ENCODE measurements around the gene ACVRL1. TPM values are rescaled to one million over a fixed set of nuclear protein-coding genes. Genes with fewer than 3 reads are reported as not detected.

ACVRL1 gene
- total and polyA plus RNA-seq, 5 experiments from 2014 or later: not detected

DNA sequence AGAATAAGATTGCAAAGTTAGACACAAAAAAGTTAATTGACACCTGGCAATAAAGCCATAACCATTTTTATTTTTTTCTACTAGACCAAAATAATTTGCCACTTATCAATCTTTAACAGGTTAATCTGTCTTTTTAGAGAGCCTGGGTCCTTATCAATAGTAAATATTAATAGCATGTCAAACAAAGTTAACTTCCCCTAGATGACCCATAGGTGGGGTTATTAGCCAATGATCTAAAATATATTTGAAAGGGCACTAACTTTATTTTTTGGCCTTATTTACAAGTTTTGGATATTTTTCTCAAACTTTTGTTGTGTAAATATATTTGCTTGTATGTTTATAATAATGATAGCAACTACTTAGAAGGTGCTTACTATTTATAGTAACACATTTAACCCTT is 15.5 kb upstream of the ACVRL1 start:
- DNase-seq (no peak), ATAC-seq (no peak)
- H3K27me3 Mint-ChIP-seq: peaks cover 2 to 7% (median 6%) of the 10 kb centered on the region in 5 donors
- no peak overlapping the region for H3K4me3 Mint-ChIP-seq
- H3K4me1 Mint-ChIP-seq: peaks cover 0 to 2% (median 0%) of the 10 kb centered on the region in 4 donors
- POLR2A ChIA-PET: no interaction called here
- no peak overlapping the region for H3K27ac Mint-ChIP-seq
- no peaks in the 10 kb centered on the region for H3K9me3 Mint-ChIP-seq
- no peaks in the 10 kb centered on the region for H3K36me3 Mint-ChIP-seq

DNA sequence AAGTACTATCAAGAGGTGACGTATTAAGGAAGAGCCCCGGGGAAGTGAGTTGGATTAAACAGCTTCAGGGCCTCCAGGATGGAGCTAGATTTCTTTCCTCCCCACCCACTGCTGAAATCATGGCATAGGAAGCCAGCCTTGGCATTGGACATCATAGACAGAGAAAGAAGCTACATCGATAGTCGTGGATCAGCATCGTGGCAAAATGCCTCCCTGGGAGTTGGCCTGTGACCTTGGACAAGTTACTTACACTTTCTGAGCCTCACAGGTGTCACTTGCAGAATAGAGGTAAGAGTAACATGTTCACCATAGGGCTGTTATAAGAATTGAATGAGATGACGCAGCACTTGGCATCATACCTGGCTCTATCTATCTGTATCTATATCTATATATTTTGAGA is 13.5 kb upstream of the ACVRL1 start:
- no peaks in the 10 kb centered on the region for H3K4me1 Mint-ChIP-seq

GRCh38 chr12:51895378-51896135 is 11.7 kb upstream of the ACVRL1 start:
- DNase-seq: no peak
- POLR2A ChIA-PET: no interaction called here
- Mint-ChIP-seq H3K27ac (peak overlapping the region in 1 of 10 donors; percentile 14), H3K9me3 (no peaks in the 10 kb centered on the region), H3K4me1 (no peaks in the 10 kb centered on the region), H3K4me3 (no peak overlapping the region), H3K27me3 (peaks cover 2 to 14% (median 10%) of the 10 kb centered on the region in 5 donors), H3K36me3 (no peaks in the 10 kb centered on the region)
- ATAC-seq: no peak

More for the DNA sequence above, 13.5 kb upstream of the ACVRL1 start:
- POLR2A ChIA-PET: no interaction called here
- Mint-ChIP-seq H3K9me3 (no peaks in the 10 kb centered on the region), H3K4me3 (no peak overlapping the region), H3K36me3 (no peaks in the 10 kb centered on the region), H3K27ac (no peak overlapping the region), H3K27me3 (peaks cover 2 to 14% (median 10%) of the 10 kb centered on the region in 5 donors)
- DNase-seq (no peak), ATAC-seq (no peak)

DNA sequence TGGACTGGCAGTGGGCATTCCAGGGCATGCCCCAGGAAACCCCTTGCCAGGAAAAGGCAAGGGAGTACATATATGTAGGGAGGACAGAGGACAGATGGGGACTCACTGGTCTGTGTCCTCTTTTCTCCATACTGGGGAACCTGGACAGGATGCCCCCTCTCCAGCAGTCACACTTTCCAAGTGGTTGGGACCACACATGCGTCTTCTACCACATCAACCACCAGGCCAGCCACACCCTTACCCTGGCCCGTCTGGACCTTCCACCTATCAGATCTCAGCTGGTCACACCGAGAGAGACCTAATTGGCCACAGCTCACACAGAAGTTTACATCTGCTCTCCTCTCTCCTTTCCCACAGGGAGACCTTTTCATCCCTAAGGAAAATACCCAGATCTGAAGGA is 11.1 kb upstream of the ACVRL1 start:
- DNase-seq: no peak
- POLR2A ChIA-PET: no interaction called here
- peaks cover 2 to 14% (median 10%) of the 10 kb centered on the region in 5 donors for H3K27me3 Mint-ChIP-seq
- H3K27ac Mint-ChIP-seq: peak overlapping the region in 1 of 10 donors; percentile 14
- no peaks in the 10 kb centered on the region for H3K4me1 Mint-ChIP-seq
- ATAC-seq: no peak
- no peak overlapping the region for H3K4me3 Mint-ChIP-seq
- H3K9me3 Mint-ChIP-seq: no peaks in the 10 kb centered on the region
- no peaks in the 10 kb centered on the region for H3K36me3 Mint-ChIP-seq

- Mint-ChIP-seq H3K4me3 (no peak overlapping the region), H3K27me3 (peaks cover 2 to 14% (median 10%) of the 10 kb centered on the region in 5 donors), H3K27ac (peak overlapping the region in 3 of 10 donors; percentile 43 to 80 (median 76)), H3K36me3 (no peaks in the 10 kb centered on the region), H3K4me1 (no peaks in the 10 kb centered on the region), H3K9me3 (no peaks in the 10 kb centered on the region)
- DNase-seq (no peak), ATAC-seq (no peak)
- POLR2A ChIA-PET: no interaction called here
Measured at GRCh38 chr12:51897181-51897580, 10.1 kb upstream of the ACVRL1 start.

GRCh38 chr12:51898506-51898905 is 8.8 kb upstream of the ACVRL1 start:
- DNase-seq (no peak), ATAC-seq (no peak)
- H3K4me1 Mint-ChIP-seq: no peaks in the 10 kb centered on the region
- H3K27ac Mint-ChIP-seq: no peak overlapping the region
- H3K27me3 Mint-ChIP-seq: peaks cover 2 to 14% (median 10%) of the 10 kb centered on the region in 5 donors
- H3K4me3 Mint-ChIP-seq: no peak overlapping the region
- POLR2A ChIA-PET: no interaction called here
- H3K9me3 Mint-ChIP-seq: no peaks in the 10 kb centered on the region
- no peaks in the 10 kb centered on the region for H3K36me3 Mint-ChIP-seq

- no peaks in the 10 kb centered on the region for H3K36me3 Mint-ChIP-seq
- ATAC-seq (no peak), DNase-seq (no peak)
- no peak overlapping the region for H3K4me3 Mint-ChIP-seq
- POLR2A ChIA-PET: no interaction called here
- H3K27ac Mint-ChIP-seq: peak overlapping the region in 1 of 10 donors; percentile 49
- H3K4me1 Mint-ChIP-seq: no peaks in the 10 kb centered on the region
- no peaks in the 10 kb centered on the region for H3K9me3 Mint-ChIP-seq
- peaks cover 2 to 14% (median 10%) of the 10 kb centered on the region in 5 donors for H3K27me3 Mint-ChIP-seq
Measured at GRCh38 chr12:51898937-51899336, 8.4 kb upstream of the ACVRL1 start.

GRCh38 chr12:51900323-51900889 is 6.9 kb upstream of the ACVRL1 start:
- DNase-seq (peak in 1 of 10 donors; percentile 45), ATAC-seq (no peak)
- H3K27me3 Mint-ChIP-seq: peaks cover 2 to 20% (median 11%) of the 10 kb centered on the region in 5 donors
- no peaks in the 10 kb centered on the region for H3K4me1 Mint-ChIP-seq
- H3K4me3 Mint-ChIP-seq: no peak overlapping the region
- no peaks in the 10 kb centered on the region for H3K36me3 Mint-ChIP-seq
- H3K9me3 Mint-ChIP-seq: no peaks in the 10 kb centered on the region
- H3K27ac Mint-ChIP-seq: peak overlapping the region in 1 of 10 donors; percentile 53
- POLR2A ChIA-PET: no interaction called here

DNA sequence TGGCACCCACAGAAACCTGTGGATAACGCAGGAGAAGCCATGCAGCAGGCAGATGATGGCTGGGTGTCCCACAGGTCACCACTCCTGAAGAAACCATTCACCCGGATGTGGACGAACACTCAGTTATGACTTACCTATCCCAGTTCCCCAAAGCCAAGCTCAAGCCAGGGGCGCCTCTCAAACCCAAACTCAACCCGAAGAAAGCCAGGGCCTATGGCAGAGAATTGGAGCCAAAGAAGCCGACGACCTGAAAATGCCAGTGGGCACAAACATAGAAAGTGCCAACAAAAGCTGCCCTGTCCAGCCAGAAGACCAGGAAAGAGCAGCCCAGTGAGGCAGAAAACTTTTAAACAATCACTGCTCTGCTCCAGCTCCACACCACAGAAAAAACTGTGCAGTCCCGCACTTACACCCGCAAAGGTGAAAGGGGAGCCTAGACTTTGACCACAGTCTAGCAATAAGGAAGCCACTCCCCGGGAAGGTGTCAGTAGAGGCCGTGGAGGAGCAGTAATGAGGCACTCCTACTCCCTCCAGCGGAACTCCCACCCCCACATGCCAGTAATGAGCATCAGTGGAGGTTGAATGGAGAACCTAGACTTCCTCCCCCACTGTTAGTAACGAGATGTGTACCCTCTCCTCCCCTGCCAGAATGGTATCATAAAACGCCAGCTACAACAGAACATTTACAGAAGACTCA is 6.0 kb upstream of the ACVRL1 start:
- DNase-seq (peak in 1 of 10 donors; percentile 45), ATAC-seq (no peak)
- no peak overlapping the region for H3K4me3 Mint-ChIP-seq
- H3K27me3 Mint-ChIP-seq: peaks cover 5 to 26% (median 14%) of the 10 kb centered on the region in 5 donors
- no peaks in the 10 kb centered on the region for H3K36me3 Mint-ChIP-seq
- no peaks in the 10 kb centered on the region for H3K9me3 Mint-ChIP-seq
- no peak overlapping the region for H3K27ac Mint-ChIP-seq
- H3K4me1 Mint-ChIP-seq: peaks cover 0 to 3% (median 0%) of the 10 kb centered on the region in 4 donors
- POLR2A ChIA-PET: no interaction called here

GRCh38 chr12:51901881-51902280 is 5.4 kb upstream of the ACVRL1 start:
- H3K27me3 Mint-ChIP-seq: peaks cover 3 to 24% (median 13%) of the 10 kb centered on the region in 5 donors
- no peak for DNase-seq
- H3K27ac Mint-ChIP-seq: no peak overlapping the region
- H3K4me1 Mint-ChIP-seq: peaks cover 0 to 3% (median 0%) of the 10 kb centered on the region in 4 donors
- no peak for ATAC-seq
- POLR2A ChIA-PET: no interaction called here
- H3K9me3 Mint-ChIP-seq: no peaks in the 10 kb centered on the region
- H3K4me3 Mint-ChIP-seq: no peak overlapping the region
- H3K36me3 Mint-ChIP-seq: no peaks in the 10 kb centered on the region

DNA sequence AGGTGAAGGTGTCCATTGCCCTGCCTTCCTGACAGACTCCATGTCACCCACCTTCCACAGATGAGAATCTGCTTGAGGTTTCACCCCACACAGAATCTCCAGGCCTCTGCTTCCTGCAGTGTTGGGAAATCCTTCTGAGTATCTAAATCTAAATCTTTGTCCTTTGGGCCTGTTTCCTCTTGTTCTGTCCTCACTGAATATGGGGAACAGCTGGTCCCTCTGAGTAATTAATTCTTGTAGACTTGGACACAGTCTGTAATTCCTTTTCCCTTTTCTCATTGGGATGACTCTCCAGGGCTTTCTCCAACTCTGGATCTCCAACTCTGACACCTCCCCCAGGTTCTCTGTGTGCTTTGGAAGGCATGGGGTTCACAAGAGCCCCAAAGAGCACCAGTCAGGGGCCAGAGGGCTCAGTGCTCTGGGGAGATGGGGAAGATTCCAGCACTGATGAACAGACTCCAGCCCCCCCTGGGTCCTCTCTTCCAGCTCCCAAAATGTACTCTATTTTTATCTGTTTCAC is 2.3 kb upstream of the ACVRL1 start:
- peaks cover 0 to 8% (median 2%) of the 10 kb centered on the region in 4 donors for H3K4me1 Mint-ChIP-seq
- no peaks in the 10 kb centered on the region for H3K9me3 Mint-ChIP-seq
- DNase-seq: peak in 1 of 10 donors; percentile 48
- no peaks in the 10 kb centered on the region for H3K36me3 Mint-ChIP-seq
- peaks cover 15 to 41% (median 27%) of the 10 kb centered on the region in 5 donors for H3K27me3 Mint-ChIP-seq
- no peak for ATAC-seq
- no peak overlapping the region for H3K4me3 Mint-ChIP-seq
- POLR2A ChIA-PET: no interaction called here
- no peak overlapping the region for H3K27ac Mint-ChIP-seq

GRCh38 chr12:51905471-51906429 is 1.6 kb upstream of the ACVRL1 start:
- no peaks in the 10 kb centered on the region for H3K9me3 Mint-ChIP-seq
- DNase-seq: peak in 1 of 10 donors; percentile 23
- POLR2A ChIA-PET: no interaction called here
- H3K4me3 Mint-ChIP-seq: peak overlapping the region in 1 of 10 donors; percentile 16
- no peaks in the 10 kb centered on the region for H3K36me3 Mint-ChIP-seq
- no peak for ATAC-seq
- H3K27me3 Mint-ChIP-seq: peaks cover 15 to 47% (median 32%) of the 10 kb centered on the region in 5 donors
- peak overlapping the region in 1 of 10 donors; percentile 63 for H3K27ac Mint-ChIP-seq
- H3K4me1 Mint-ChIP-seq: peaks cover 0 to 8% (median 2%) of the 10 kb centered on the region in 4 donors
